B cell (primary cell): ENCODE data around the gene PLVAP. TPM values are rescaled to one million over a fixed set of nuclear protein-coding genes. Genes with fewer than 3 reads are reported as not detected.

ENCODE experiments used
- ATAC-seq: fragments of 200-7000 bp; cut with Tn5 transposase; one replicate; pipeline ENCODE4 v1.10.0; 2021; ENCODE audit warnings: low read depth, mild to moderate bottlenecking, moderate number of reproducible peaks, moderate library complexity
- CTCF ChIA-PET: fragments of 350-600 bp; sonication (Branson Sonifier 250); formaldehyde crosslinking; loops from one replicate; lab custom pipeline; 2021; ENCODE audit warnings: antibody characterized with exemption, inconsistent platforms; lab: Charles Lee
- POLR2A ChIA-PET: fragments of 350-600 bp; sonication (Branson Sonifier 250); formaldehyde crosslinking; loops from one replicate; lab custom pipeline; 2021; ENCODE audit warnings: antibody characterized with exemption; lab: Charles Lee
- DNase-seq: peaks from one replicate; pipeline ENCODE4 v3.0.0; 2013
- H2AFZ ChIP-seq: 2 replicates; pipeline ENCODE4 v1.6.1; 2012; ENCODE audit warnings: mild to moderate bottlenecking, low read depth, low read length; ENCODE audit not compliant: insufficient read depth, poor library complexity, severe bottlenecking
- H3K27ac ChIP-seq, 2 donors: 1 replicate in 1 of 2; 2 replicates in 1 of 2; pipeline ENCODE4 v1.5.1; 2012 to 2013; ENCODE audit warnings: low read length in 2 of 2, mild to moderate bottlenecking in 2 of 2, moderate library complexity in 1 of 2
- H3K27me3 ChIP-seq, 4 experiments: fragments of 200-600 bp in 1 of 4; sonication (generic) in 1 of 4; replicated peaks in 1 of 4; 1 replicate in 2 of 4; 2 replicates in 2 of 4; pipeline versions ENCODE4 v1.6.1 to v1.7.0; 2013 to 2016; ENCODE audit warnings: low read length in 3 of 4, mild to moderate bottlenecking in 2 of 4, mixed read lengths in 1 of 4, moderate library complexity in 1 of 4; ENCODE audit not compliant: insufficient read depth in 4 of 4, control insufficient read depth in 3 of 4; ENCODE audit errors: control extremely low read depth in 1 of 4
- H3K36me3 ChIP-seq, 2 experiments: replicated peaks in 1 of 2; 1 replicate in 1 of 2; 2 replicates in 1 of 2; pipeline versions ENCODE4 v1.6.1 to v1.7.1; 2013; ENCODE audit warnings: low read length in 1 of 2; ENCODE audit not compliant: insufficient read depth in 2 of 2, control insufficient read depth in 1 of 2; ENCODE audit errors: control extremely low read depth in 1 of 2, extremely low read depth in 1 of 2
- H3K4me1 ChIP-seq, 2 donors: fragments of 200-600 bp in 1 of 2; sonication (generic) in 1 of 2; 1 replicate in 1 of 2; 2 replicates in 1 of 2; pipeline versions ENCODE4 v1.5.1 to v1.6.1; 2013 to 2017; ENCODE audit warnings: low read length in 2 of 2; ENCODE audit not compliant: control insufficient read depth in 2 of 2, insufficient read depth in 2 of 2
- H3K4me2 ChIP-seq: replicated peaks from 2 replicates; pipeline ENCODE3; 2012; ENCODE audit warnings: mild to moderate bottlenecking, low read depth, low read length; ENCODE audit not compliant: poor library complexity, severe bottlenecking
- H3K4me3 ChIP-seq, 5 experiments: fragments of 200-600 bp in 1 of 5; sonication (generic) in 1 of 5; 1 replicate in 3 of 5; 2 replicates in 2 of 5; pipeline versions ENCODE4 v1.5.1 to v1.7.0; 2011 to 2016; ENCODE audit warnings: low read length in 4 of 5, mild to moderate bottlenecking in 4 of 5, low read depth in 2 of 5, control low read depth in 1 of 5, moderate library complexity in 1 of 5; ENCODE audit not compliant: insufficient read depth in 1 of 5; ENCODE audit errors: control extremely low read depth in 1 of 5, extremely low read depth in 1 of 5
- H3K79me2 ChIP-seq: fragments of 200-600 bp; sonication (generic); one replicate; pipeline ENCODE4 v1.6.0; 2016; ENCODE audit warnings: low read length; ENCODE audit not compliant: control insufficient read depth, insufficient read depth
- H3K9ac ChIP-seq: fragments of 200-600 bp; sonication (generic); 2 replicates; pipeline ENCODE4 v1.6.1; 2017; ENCODE audit warnings: mild to moderate bottlenecking, low read length, moderate library complexity
- H3K9me3 ChIP-seq, 3 donors: one replicate each; pipeline versions ENCODE4 v1.6.1 to v1.7.1; 2013; ENCODE audit warnings: low read length in 2 of 3; ENCODE audit not compliant: control insufficient read depth in 2 of 3, insufficient read depth in 1 of 3; ENCODE audit errors: control extremely low read depth in 1 of 3
- H4K20me1 ChIP-seq: 2 replicates; pipeline ENCODE4 v1.6.0; 2012; ENCODE audit warnings: mild to moderate bottlenecking, low read length; ENCODE audit not compliant: insufficient read depth, control insufficient read depth, poor library complexity, severe bottlenecking
- H3K27ac Mint-ChIP-seq: one replicate; pipeline ENCODE4 v1.8.0; 2021; ENCODE audit warnings: mixed read lengths
- H3K27me3 Mint-ChIP-seq: one replicate; pipeline ENCODE4 v1.8.0; 2021; ENCODE audit warnings: mixed read lengths
- H3K4me1 Mint-ChIP-seq: one replicate; pipeline ENCODE4 v1.8.0; 2021; ENCODE audit warnings: mixed read lengths
- H3K4me3 Mint-ChIP-seq: one replicate; pipeline ENCODE4 v1.8.0; 2021; ENCODE audit warnings: mixed read lengths
- H3K9me3 Mint-ChIP-seq: one replicate; pipeline ENCODE4 v1.8.0; 2022; ENCODE audit warnings: mixed read lengths; ENCODE audit not compliant: insufficient read depth
- EZH2 ChIP-seq: IDR thresholded peaks from 2 replicates; pipeline ENCODE4 v1.6.1; 2012; ENCODE audit warnings: borderline replicate concordance, low read depth, mild to moderate bottlenecking, moderate library complexity, low read length; ENCODE audit not compliant: insufficient read depth, poor library complexity, severe bottlenecking
- WGBS: methylation state at CpG from one replicate; pipeline ENCODE4 v1.1.5; 2013; ENCODE audit warnings: missing lambda C conversion rate; ENCODE audit not compliant: insufficient coverage; 5-methylcytosine and 5-hydroxymethylcytosine counted together
- intact Hi-C: fragments of 100-400 bp; cut with micrococcal nuclease; formaldehyde crosslinking; loops from one replicate; pipeline ENCODE4 v1.10.0; 2022
- polyA plus RNA-seq: library from polyadenylated mRNA; depleted of rRNA; stranded (reverse); fragments of >200 nt; gene quantifications from 2 replicates; pipeline ENCODE4 v1.2.3, GENCODE V29; 2012
- total RNA-seq, 2 donors: library from RNA; stranded (reverse); fragments of 120-200 nt in 1 of 2; gene quantifications; 1 replicate in 1 of 2; 2 replicates in 1 of 2; pipeline versions ENCODE4 v1.2.3 to v1.2.4, GENCODE V29; 2013 to 2022
- TF ChIP-seq, protein P1 (sequence below): fragments of 200-600 bp; IDR thresholded peaks from one replicate; pipeline ENCODE4 v1.8.0; 2022; ENCODE audit warnings: antibody characterized with exemption, mild to moderate bottlenecking

The PLVAP gene
- total and polyA plus RNA-seq, 2 donors (not counting 1 experiment from before 2014, with no cell fraction given): 0.06 TPM; not detected in 1

DNA sequence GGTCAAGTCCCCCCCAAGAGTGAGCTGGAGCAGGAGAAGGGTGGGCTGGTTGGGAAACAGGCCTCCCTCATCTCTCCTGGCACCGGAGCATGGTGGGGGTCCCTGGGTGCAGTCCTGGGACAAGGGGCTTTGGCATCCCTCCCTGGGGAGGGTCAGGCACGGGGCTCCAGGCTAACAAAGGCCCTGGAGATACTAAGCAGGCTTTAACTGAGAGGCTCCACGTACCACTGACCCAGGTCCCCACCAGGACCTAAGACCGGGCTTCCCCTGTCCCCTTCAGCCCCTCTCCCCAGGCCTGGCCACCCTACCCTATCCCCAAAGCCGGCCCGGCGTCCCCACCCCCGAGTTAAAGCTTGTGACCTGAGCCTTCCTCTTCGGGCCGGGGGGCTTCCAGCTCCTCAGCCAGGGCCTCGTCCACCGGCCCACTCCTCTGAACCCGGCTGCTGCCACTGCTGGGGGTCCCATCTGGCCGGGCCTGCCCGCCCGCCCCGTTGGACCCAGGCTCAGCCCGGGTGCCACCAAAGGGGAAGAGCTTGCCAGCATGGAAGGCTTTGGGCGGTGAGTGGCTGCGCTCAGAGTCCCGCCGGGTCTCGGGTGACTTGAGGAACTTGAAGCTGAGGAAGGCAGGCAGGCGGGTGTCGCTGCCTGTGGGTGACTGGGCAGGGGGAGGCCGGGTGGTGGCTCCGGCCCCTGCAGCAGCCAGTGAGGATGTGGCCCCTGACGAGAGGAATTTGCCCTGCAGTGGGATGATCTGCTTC, 52.6 kb downstream of the PLVAP start:
- WGBS: 86% methylated on average over 24 of the region's 28 CpGs
- H3K27ac ChIP-seq: no peak overlapping the region
- CTCF ChIA-PET: interaction anchor here (0.9 kb wide), 1 partner anchor 12 kb away, joined by 3 read pairs; no protein-coding TSS in a partner anchor
- no peak overlapping the region for H3K27ac Mint-ChIP-seq
- no peak overlapping the region for H3K4me3 ChIP-seq
- intact Hi-C loops: no loop called here
- POLR2A ChIA-PET: interaction anchor here (0.5 to 0.7 kb wide), 2 partner anchors 13 to 1214 kb away, joined by 3 read pairs; no protein-coding TSS in a partner anchor
- H3K36me3 ChIP-seq: peaks cover 0 to 12% of the 10 kb centered on the region in 2 experiments
- H3K9me3 ChIP-seq: no peaks in the 10 kb centered on the region
- H2AFZ ChIP-seq: no peak overlapping the region
- no peak overlapping the region for H3K4me3 Mint-ChIP-seq
- H3K9me3 Mint-ChIP-seq: no peaks in the 10 kb centered on the region
- ATAC-seq (no peak), DNase-seq (no peak)
- H3K27me3 ChIP-seq: peaks cover 0 to 2% (median 0%) of the 10 kb centered on the region in 4 experiments
- TF ChIP-seq, protein P1, sequence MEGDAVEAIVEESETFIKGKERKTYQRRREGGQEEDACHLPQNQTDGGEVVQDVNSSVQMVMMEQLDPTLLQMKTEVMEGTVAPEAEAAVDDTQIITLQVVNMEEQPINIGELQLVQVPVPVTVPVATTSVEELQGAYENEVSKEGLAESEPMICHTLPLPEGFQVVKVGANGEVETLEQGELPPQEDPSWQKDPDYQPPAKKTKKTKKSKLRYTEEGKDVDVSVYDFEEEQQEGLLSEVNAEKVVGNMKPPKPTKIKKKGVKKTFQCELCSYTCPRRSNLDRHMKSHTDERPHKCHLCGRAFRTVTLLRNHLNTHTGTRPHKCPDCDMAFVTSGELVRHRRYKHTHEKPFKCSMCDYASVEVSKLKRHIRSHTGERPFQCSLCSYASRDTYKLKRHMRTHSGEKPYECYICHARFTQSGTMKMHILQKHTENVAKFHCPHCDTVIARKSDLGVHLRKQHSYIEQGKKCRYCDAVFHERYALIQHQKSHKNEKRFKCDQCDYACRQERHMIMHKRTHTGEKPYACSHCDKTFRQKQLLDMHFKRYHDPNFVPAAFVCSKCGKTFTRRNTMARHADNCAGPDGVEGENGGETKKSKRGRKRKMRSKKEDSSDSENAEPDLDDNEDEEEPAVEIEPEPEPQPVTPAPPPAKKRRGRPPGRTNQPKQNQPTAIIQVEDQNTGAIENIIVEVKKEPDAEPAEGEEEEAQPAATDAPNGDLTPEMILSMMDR: no peak
- no peak for TF ChIP-seq EZH2
- peaks cover 8 to 14% of the 10 kb centered on the region in 2 donors for H3K4me1 ChIP-seq
- no peak overlapping the region for H3K4me2 ChIP-seq
- H3K79me2 ChIP-seq: no peaks in the 10 kb centered on the region
- no peaks in the 10 kb centered on the region for H3K27me3 Mint-ChIP-seq
- H3K4me1 Mint-ChIP-seq: peaks cover 5% of the 10 kb centered on the region
- no peak overlapping the region for H3K9ac ChIP-seq
- peaks cover 18% of the 10 kb centered on the region for H4K20me1 ChIP-seq

DNA sequence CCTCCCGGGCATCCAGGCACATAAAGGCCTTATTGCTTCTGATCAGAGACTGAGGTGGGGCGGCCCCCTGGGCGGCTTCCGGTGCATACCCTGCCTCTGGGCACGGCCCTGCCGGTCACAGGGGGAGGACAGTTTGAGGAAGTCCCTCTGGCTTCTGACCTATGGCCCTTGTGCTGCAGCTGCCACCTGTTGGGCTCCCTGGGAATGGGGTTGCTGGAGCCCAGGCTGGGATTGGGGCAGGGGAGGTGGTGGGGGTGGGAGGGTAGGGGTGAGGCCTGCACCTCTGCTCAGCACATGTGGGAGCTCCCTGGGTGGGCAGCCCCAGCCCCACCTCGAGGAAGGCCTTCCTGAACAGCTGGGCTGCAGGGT, 53.2 kb downstream of the PLVAP start:
- Histone ChIP-seq H3K9me3 (no peaks in the 10 kb centered on the region), H3K4me3 (peak overlapping the region in 1 of 5 experiments; percentile 15), H3K79me2 (no peaks in the 10 kb centered on the region), H3K27me3 (no peaks in the 10 kb centered on the region), H3K9ac (no peak overlapping the region), H4K20me1 (peaks cover 22% of the 10 kb centered on the region), H3K4me2 (peak overlapping the region; percentile 61), H2AFZ (no peak overlapping the region), H3K4me1 (peaks cover 2 to 8% of the 10 kb centered on the region in 2 donors), H3K36me3 (peaks cover 0 to 12% of the 10 kb centered on the region in 2 experiments), H3K27ac (no peak overlapping the region)
- Mint-ChIP-seq H3K9me3 (no peaks in the 10 kb centered on the region), H3K4me3 (no peak overlapping the region), H3K4me1 (peaks cover 4% of the 10 kb centered on the region), H3K27ac (no peak overlapping the region), H3K27me3 (no peaks in the 10 kb centered on the region)
- ATAC-seq (no peak), DNase-seq (peak; percentile 35)
- intact Hi-C loops: no loop called here
- WGBS: 9% methylated on average over 6 of the region's 7 CpGs
- TF ChIP-seq EZH2: no peak
- TF ChIP-seq, protein P1: no peak
- ChIA-PET POLR2A (interaction anchor here (0.5 kb wide), 1 partner anchor 13 kb away, joined by 3 read pairs; no protein-coding TSS in a partner anchor), CTCF (interaction anchor here (0.9 kb wide), 1 partner anchor 11 kb away, joined by 3 read pairs; no protein-coding TSS in a partner anchor)
